Pulmonary artery endothelial cell (primary cell): Measurements from ENCODE around the gene RHOU. TPM values are rescaled to one million over a fixed set of nuclear protein-coding genes. Genes with fewer than 3 reads are reported as not detected.
"Not testable (repeated sequence)": the region's sequence is repeated elsewhere in the genome, so short reads cannot be mapped to it uniquely, and the experiment has no call there.

Source experiments
- DNase-seq: peaks from one replicate; pipeline ENCODE4 v3.0.0-alpha.2; 2011; ENCODE audit warnings: low read depth, low spot score
- total RNA-seq: library from RNA; depleted of rRNA; stranded (reverse); fragments of >200 nt; gene quantifications from 2 replicates; pipeline ENCODE4 v1.2.3, GENCODE V29; 2014

Gene RHOU
- total RNA-seq = 0.79 and 1.7 TPM in 2 replicates

GRCh38 chr1:228734881-228735801 lies at the start of gene RHOU:
Gene RHOU, plus strand, starts transcription at chr1:228735479. Its CDS starts 264 bp downstream, at chr1:228735743.
- DNase-seq = no peak

GRCh38 chr1:228687587-228687986 lies 47.7 kb upstream of the RHOU start:
- no peak for DNase-seq

DNA sequence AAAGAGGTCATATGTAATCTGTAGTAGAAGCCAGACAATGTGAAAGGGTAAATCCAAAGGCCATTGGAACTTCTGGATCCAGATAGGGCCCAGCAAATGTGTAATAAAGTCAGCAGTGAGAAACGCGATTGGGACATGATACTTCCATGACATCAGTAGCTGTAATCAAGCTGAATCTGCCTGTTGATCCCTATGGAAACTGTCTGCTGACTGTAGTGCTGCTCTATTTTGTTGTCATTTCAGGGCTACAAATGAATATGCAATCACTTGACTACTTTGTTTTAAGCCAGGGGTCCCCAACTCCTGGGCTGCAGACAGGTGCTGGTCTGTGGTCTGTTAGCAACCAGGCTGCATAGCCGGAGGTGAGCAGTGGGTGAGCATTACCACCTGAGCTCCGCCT lies 46.0 kb upstream of the RHOU start:
- no peak for DNase-seq

- DNase-seq = no peak
Observed at GRCh38 chr1:228691211-228691610, 44.1 kb upstream of the RHOU start.

DNA sequence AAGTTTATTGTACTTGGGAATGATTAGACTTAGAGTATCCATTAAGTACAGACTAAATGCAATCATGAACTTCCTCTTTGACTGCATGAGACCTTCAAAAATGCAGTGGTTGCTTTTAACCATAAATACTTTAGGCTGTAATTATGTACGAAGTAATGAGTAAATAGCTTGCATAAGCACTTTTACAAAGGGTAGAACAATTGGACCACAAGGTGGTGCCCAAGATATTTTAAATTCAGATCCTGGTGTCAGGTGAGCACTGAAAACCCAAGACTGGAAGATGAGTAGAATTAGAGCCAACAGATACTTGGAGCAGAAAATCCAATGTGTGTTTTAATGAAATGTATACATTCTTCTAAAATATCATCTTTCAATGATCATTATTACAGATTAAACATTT lies 43.4 kb upstream of the RHOU start:
- DNase-seq = no peak

DNA sequence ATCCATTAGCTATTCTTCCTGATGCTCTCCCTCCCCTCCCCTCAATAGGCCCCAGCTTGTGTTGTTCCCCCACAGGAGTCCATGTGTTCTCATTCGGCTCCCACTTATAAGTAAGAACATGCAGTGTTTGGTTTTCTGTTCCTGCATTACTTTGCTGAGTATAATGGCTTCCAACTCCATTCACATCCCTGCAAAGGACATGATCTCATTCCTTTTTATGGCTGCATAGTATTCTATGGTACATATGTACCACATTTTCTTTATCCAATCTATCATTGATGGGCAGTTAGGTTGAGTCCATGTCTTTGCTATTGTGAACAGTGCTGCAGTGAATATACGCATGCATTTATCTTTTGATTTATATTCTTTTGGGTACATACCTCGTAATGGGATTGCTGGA lies 40.8 kb upstream of the RHOU start:
- not testable (repeated sequence) for DNase-seq

GRCh38 chr1:228695015-228695955 lies 40.0 kb upstream of the RHOU start:
- no peak for DNase-seq

DNA sequence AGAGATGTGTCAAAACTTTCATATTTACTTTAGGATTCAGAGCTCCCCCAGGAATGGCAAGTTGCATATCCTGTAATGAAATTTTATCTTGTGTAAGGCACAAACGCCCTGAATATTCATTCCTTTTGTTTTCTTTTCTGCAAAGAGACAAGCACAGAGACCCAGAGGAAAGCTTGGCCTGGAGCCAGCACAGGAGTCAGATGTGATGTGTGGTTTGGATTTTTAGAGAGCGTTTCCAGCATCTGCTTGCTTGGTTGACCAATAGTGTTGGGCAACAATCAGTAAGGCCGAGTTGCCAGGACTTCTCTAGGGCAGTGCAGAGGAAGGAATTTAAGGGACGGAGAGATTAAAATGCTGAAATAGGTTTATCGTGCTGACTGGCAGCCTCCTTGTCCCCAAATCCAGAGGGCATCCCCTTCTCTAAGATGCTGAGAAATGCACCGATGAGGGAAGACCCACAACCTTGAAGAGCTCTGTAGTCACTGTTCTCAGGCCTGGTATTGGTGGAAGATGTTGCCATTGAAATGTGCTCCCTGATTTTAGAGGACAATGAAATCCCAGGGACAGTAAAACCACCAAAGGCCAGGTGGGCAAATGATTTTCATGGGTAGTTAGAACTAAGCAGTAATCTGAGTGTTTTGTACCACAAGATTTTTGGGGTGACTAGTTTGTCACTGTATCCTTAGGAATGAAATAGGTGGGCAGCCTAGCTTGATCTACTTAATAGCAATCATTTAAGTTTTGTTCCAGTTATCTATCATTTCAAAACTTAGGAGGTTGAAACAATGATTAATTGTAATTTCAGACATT lies 37.9 kb upstream of the RHOU start:
- DNase-seq = no peak

- DNase-seq = no peak
Observed at GRCh38 chr1:228698017-228698329, 37.3 kb upstream of the RHOU start.

DNA sequence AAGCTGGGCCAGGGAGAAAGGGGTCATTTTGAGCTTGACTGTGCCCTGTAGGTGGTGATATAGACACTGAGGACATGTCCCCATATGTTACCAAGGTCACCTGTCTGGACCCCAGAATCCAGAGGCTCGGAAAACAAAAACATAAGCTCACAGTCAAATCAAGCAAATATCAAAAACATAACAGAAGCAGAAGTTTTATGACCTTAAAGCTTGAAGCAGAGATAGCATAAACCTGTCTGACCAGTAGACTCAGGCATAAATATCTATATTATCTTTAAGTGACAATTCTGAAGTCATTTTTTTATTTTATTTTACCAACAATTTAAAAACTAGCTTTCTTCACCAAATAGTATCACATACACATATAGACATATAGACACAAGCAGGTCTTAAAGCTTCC lies 32.8 kb upstream of the RHOU start:
- no peak for DNase-seq

DNA sequence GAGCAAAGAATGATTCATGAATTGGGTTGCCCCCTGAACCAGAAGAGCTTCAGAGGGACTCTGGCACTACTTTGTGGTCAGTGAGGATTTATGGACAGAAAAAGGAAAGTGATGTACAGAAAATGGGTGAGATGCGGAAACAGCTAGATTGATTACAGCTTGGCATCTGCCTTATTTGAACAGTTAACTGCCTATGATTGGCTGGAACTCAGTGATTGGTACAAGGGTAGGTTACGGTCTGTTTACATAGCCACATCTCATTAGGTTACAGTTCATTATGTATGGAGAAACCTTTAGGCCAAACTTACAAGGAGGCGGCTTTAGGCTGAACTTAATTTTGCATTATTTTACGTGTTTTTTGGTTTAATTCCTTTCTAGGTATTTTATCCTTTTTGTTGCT lies 29.0 kb upstream of the RHOU start:
- DNase-seq = no peak

DNA sequence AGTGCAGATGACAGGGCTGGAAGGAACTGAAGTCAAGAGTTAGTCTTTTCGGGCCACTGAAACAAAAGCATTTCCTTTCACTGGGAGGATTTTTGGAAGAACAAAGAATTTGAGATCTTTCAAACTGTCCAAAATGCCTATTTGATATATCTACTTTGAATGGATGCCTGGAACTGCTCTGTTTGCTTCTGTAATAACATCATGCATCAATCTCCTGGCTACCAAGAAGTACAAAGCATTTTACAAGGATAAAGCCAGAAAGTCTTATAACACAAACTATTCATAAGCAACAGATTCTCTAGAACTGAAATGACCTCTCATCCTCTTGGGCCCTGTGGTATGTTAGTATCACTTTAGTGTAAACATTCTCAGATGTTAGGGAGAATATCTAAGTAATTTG lies 18.2 kb upstream of the RHOU start:
- DNase-seq = no peak

DNA sequence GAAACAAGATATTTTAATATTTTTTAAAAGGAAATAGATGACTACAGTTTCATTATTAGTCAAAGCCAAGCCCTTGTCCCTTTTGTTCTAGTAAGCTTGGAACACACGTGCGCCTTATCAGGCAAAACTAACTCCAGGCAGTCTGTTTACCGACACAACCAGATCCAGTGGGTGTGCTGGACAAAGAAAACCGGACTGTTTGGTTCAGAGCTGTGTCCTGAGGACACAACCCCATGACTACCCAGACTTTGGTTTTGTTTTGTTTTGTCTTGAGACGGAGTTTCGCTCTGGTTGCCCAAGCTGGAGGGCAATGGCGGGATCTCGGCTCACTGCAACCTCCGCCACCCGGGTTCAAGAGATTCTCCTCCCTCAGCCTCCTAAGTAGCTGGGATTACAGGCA lies 13.9 kb upstream of the RHOU start:
- no peak for DNase-seq

DNA sequence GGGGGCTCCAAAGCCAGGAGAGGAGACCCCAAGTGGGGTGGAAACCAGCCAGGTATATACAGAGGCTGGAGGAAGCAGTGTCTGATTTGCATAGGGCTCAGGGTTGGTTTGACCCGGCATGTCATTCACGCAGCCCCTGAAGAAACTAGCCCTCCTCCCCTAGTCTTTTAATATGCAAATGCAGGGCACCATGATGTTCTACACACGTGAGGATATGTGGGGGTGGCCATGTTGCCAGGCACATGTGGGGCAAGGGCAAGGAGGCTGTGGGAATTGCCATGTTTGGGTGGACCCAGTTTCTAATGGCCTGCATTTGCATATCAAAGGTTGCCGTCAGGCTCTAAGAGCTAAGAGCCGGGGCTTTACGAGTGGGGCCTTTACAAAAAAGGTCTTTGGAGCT lies 12.0 kb upstream of the RHOU start:
- no peak for DNase-seq

GRCh38 chr1:228723921-228724320 lies 11.4 kb upstream of the RHOU start:
- DNase-seq = no peak

DNA sequence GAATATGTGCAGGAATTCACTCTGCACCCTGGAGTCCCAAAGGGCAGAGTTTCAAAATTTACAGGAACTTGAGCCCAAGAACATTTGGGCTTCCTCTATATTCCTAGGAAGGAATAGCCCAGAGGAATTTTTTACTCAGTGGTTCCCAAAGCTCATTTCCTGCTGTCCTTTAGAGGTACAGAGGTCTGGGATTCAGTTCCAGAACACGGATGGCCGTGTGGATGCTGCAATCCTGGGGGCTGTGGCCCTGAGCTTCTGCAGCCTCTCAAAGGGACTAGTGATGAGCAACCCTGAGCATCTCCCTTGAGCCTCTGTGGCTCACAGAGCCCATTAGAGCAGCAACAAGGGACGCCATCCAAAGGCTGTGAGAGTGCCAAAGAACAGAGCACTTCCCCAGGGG lies 10.1 kb upstream of the RHOU start:
- DNase-seq = no peak

- DNase-seq = no peak
Observed at GRCh38 chr1:228727681-228728171, 7.6 kb upstream of the RHOU start.

DNA sequence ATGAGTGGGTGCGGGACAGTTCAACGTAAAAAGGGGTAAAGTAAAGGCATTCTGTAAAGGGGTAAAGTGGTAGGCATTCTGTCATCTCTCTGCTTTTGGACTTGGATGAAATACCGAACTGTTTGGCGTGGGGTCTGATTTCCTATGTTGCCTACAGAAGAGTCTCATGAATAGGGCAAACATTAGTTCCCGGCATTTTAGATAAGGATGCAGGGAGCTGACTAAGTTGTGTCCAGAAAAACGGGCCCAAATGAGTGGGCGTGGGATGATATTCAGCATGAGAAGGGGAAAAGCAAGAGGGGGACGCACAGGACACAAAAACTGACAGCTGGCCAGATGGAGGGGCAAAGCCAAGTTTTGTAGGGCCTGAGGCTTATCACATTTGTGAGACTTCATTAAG lies 2.9 kb upstream of the RHOU start:
- DNase-seq = no peak

DNA sequence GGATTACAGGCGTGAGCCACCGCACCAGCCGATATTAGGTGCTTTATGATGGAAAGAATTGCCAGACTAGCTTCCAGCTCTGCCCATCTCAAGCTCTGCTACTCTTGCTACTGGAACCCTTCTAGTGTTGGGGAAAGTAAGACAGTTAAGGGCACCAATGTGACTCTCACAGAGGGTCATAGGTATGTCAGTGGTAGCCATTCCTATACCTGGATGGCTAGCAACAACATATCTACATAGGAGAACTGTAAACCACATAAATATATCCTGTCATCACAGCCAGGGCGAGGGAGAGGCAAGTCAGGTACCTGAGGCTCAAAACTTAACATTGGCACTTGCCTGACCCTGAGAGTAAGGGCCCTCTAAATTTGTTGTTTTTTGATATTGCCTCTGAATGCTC lies 1.7 kb upstream of the RHOU start:
- DNase-seq = no peak

DNA sequence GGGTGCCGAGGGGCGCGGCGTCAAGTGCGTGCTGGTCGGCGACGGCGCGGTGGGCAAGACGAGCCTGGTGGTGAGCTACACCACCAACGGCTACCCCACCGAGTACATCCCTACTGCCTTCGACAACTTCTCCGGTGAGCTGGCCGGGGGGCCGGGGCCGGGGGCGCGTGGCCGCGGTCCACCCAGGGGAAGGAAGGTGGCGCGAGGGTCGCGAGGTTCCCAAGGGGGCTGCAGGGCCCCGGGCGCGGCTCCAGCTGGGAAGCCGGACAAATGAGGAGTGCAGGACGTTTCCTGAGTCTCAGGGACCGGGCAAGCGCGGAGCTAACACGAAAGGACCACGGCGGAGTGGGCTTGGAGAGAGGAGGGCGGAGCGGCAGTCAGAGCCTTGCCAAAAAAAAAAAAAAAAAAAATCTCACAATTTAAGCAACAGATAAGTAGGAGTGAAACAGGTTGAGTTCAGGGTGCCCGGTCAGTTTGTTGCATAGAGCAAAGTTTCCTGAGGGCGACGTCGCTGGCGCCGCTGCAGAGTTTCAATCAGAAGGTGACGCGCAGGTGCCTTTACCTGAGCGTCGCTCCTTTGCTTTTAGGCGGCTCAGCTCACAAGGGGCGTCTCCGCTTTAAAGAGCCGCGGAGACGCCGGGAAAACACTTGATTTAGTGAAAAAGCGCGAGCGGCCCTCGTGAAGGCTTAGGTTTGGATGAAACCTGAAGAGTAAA lies 750 bp downstream of the RHOU start:
- no peak for DNase-seq
